ENCODE measurements around the gene TBL1X.

- TF ChIP-seq EZH2 (IDR thresholded peaks at IDR 0.05; ENCODE audit: low read length, unreplicated experiment), result no peak
- no peak for TF ChIP-seq CTCF (conservative IDR thresholded peaks at IDR 0.05; ENCODE audit: low read depth, low read length)
- no peak for TF ChIP-seq EZH2phosphoT487 (IDR thresholded peaks at IDR 0.05; ENCODE audit: borderline replicate concordance, low read length)
Measured at GRCh38 chrX:9665113-9665512, 200.3 kb downstream of the TBL1X start.
